Measurements from ENCODE around the gene GSK3B. TPM values are rescaled to one million over a fixed set of nuclear protein-coding genes. Genes with fewer than 3 reads are reported as not detected.

GSK3B gene
- total RNA-seq, 1 experiment from 2014 or later = 50.0 TPM

GRCh38 chr3:119977353-119977752, 116.9 kb downstream of the GSK3B start:
- no peak overlapping the region for H2AFZ ChIP-seq (ENCODE audit: low read depth, low read length, poor library complexity, severe bottlenecking)
- H3K4me3 ChIP-seq (replicated peaks in 1 of 2; ENCODE audit: low read depth in 1 of 2, low read length in 2 of 2) = no peak overlapping the region
- H3K9ac ChIP-seq (ENCODE audit: low read length) = no peak overlapping the region
- TF ChIP-seq ZBTB33 (IDR thresholded peaks at IDR 0.05; ENCODE audit: extremely low read depth, insufficient replicate concordance, low read length) (no peak), POLR2A (IDR thresholded peaks at IDR 0.05; ENCODE audit: borderline replicate concordance, extremely low read depth, insufficient read depth, insufficient read length) (no peak), CTCF (IDR thresholded peaks at IDR 0.05 in 2 of 3, conservative IDR thresholded peaks at IDR 0.05 in 1 of 3; ENCODE audit: borderline replicate concordance in 1 of 3, insufficient read depth in 1 of 3, low read depth in 2 of 3, low read length in 2 of 3) (no peak), CEBPB (IDR thresholded peaks at IDR 0.05; ENCODE audit: low read depth) (no peak), SP1 (IDR thresholded peaks at IDR 0.05; ENCODE audit: low read depth) (no peak), CBX3 (IDR thresholded peaks at IDR 0.05; ENCODE audit: low read depth) (no peak), ATF3 (IDR thresholded peaks at IDR 0.05) (no peak), RAD21 (IDR thresholded peaks at IDR 0.05; ENCODE audit: low read depth) (no peak), SRF (IDR thresholded peaks at IDR 0.05; ENCODE audit: low read depth) (no peak), SIN3A (IDR thresholded peaks at IDR 0.05; ENCODE audit: low read depth) (no peak), REST (IDR thresholded peaks at IDR 0.05; ENCODE audit: low read depth) (no peak), ZNF274 (IDR thresholded peaks at IDR 0.05; ENCODE audit: low read depth, low read length) (no peak), EGR1 (IDR thresholded peaks at IDR 0.05; ENCODE audit: low read depth) (no peak), EZH2 (IDR thresholded peaks at IDR 0.05) (no peak)
- BruUV-seq (replicated peaks) = no TSS peak
- intact Hi-C loops (cut with micrococcal nuclease) = no loop called here
- no peaks in the 10 kb centered on the region for H3K9me2 ChIP-seq (ENCODE audit: insufficient read depth)
- no peaks in the 10 kb centered on the region for H3K27me3 ChIP-seq (ENCODE audit: insufficient read depth, low read length)
- ATAC-seq (no peak), DNase-seq (ENCODE audit: low read depth, low spot score) (no peak)
- H3K9me3 ChIP-seq (ENCODE audit: control insufficient read depth in 1 of 2, insufficient read depth in 1 of 2, low read depth in 1 of 2, low read length in 2 of 2) = no peaks in the 10 kb centered on the region
- H3K4me1 ChIP-seq (ENCODE audit: control insufficient read depth in 1 of 2, insufficient read depth in 2 of 2, low read length in 2 of 2) = no peaks in the 10 kb centered on the region
- H3K79me2 ChIP-seq (ENCODE audit: insufficient read depth, low read length) = peaks cover 66% of the 10 kb centered on the region
- RAD21 ChIA-PET (ENCODE audit: low non-redundant PET in 1 of 2, low total read pairs in 2 of 2, uncharacterized antibody in 2 of 2, unreplicated experiment in 2 of 2) = no interaction called here
- H4K20me1 ChIP-seq (ENCODE audit: insufficient read depth) = peaks cover 4% of the 10 kb centered on the region; the same call in 1 of the 2 replicates
- H3K36me3 ChIP-seq (ENCODE audit: control insufficient read depth in 1 of 2, insufficient read depth in 2 of 2, low read length in 2 of 2) = no peaks in the 10 kb centered on the region
- no peak overlapping the region for H3K4me2 ChIP-seq (ENCODE audit: low read length)
- H3K27ac ChIP-seq (ENCODE audit: low read depth, low read length) = no peak overlapping the region
- CTCF ChIA-PET = no interaction called here
- POLR2A ChIA-PET = no interaction called here

Data from HCT116 (cell line).